ENCODE data around the gene SLC34A3.
"Not testable (repeated sequence)": the region's sequence is repeated elsewhere in the genome, so short reads cannot be mapped to it uniquely, and the experiment has no call there.

DNA sequence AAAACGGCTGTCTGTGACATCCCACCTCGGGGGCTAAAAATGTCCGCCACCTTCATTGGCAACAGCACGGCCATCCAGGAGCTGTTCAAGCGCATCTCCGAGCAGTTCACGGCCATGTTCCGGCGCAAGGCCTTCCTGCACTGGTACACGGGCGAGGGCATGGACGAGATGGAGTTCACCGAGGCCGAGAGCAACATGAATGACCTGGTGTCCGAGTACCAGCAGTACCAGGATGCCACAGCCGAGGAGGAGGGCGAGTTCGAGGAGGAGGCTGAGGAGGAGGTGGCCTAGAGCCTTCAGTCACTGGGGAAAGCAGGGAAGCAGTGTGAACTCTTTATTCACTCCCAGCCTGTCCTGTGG lies 12.5 kb downstream of the SLC34A3 start:
- TF ChIP-seq, protein P1, sequence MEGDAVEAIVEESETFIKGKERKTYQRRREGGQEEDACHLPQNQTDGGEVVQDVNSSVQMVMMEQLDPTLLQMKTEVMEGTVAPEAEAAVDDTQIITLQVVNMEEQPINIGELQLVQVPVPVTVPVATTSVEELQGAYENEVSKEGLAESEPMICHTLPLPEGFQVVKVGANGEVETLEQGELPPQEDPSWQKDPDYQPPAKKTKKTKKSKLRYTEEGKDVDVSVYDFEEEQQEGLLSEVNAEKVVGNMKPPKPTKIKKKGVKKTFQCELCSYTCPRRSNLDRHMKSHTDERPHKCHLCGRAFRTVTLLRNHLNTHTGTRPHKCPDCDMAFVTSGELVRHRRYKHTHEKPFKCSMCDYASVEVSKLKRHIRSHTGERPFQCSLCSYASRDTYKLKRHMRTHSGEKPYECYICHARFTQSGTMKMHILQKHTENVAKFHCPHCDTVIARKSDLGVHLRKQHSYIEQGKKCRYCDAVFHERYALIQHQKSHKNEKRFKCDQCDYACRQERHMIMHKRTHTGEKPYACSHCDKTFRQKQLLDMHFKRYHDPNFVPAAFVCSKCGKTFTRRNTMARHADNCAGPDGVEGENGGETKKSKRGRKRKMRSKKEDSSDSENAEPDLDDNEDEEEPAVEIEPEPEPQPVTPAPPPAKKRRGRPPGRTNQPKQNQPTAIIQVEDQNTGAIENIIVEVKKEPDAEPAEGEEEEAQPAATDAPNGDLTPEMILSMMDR (conservative IDR thresholded peaks at IDR 0.05; ENCODE audit: low read depth, low read length): not testable (repeated sequence)
- not testable (repeated sequence) for TF ChIP-seq EZH2 (IDR thresholded peaks at IDR 0.05; ENCODE audit: borderline replicate concordance, low read depth, low read length, poor library complexity, severe bottlenecking)

Measured in A673 (cell line).